ENCODE data around the gene METTL17. TPM values are rescaled to one million over a fixed set of nuclear protein-coding genes. Genes with fewer than 3 reads are reported as not detected.

The METTL17 gene
- total RNA-seq, 2 donors from 2014 or later = 65.1 to 80.2 TPM

- H3K4me1 ChIP-seq (ENCODE audit: control insufficient read depth, insufficient read depth, low read length) = peaks cover 4% of the 10 kb centered on the region
- H3K4me3 ChIP-seq (ENCODE audit: low read length) = no peak within 1 kb of the TSS
- Mint-ChIP-seq H3K27ac (no peak within 1 kb of the TSS), H3K27me3 (ENCODE audit: insufficient read depth) (peaks cover 23% of the 10 kb centered on the region), H3K4me1 (peaks cover 27% of the 10 kb centered on the region), H3K9me3 (no peaks in the 10 kb centered on the region), H3K36me3 (ENCODE audit: low read depth) (no peaks in the 10 kb centered on the region), H3K4me3 (no peak within 1 kb of the TSS)
- H3K9me3 ChIP-seq (ENCODE audit: control insufficient read depth, low read length) = no peaks in the 10 kb centered on the region
- H3K36me3 ChIP-seq (ENCODE audit: control insufficient read depth, insufficient read depth, low read length) = no peaks in the 10 kb centered on the region
- DNase-seq = no peak
- WGBS, 2 experiments (ENCODE audit: insufficient coverage in 1 of 2, insufficient read length in 1 of 2) = 91 to 93% methylated on average over 4 to 11 of the region's 11 CpGs
- TF ChIP-seq CTCF (conservative IDR thresholded peaks at IDR 0.05) = no peak
- H3K27me3 ChIP-seq (ENCODE audit: control insufficient read depth, insufficient read depth, low read length, poor library complexity, severe bottlenecking) = peaks cover 8% of the 10 kb centered on the region
- no peak within 1 kb of the TSS for H3K9ac ChIP-seq (ENCODE audit: extremely low read depth, low read length, poor library complexity, severe bottlenecking)
- no peak within 1 kb of the TSS for H3K27ac ChIP-seq (ENCODE audit: low read depth, low read length)
Observed at GRCh38 chr14:21041676-21042433, 52.1 kb downstream of the METTL17 start, which contains the start of gene RNASE7. Gene RNASE7, plus strand, starts transcription at chr14:21042362. Its CDS starts 631 bp downstream, at chr14:21042993.

GRCh38 chr14:21042918-21043317 is 53.1 kb downstream of the METTL17 start:
- no peak overlapping the region for H3K27ac Mint-ChIP-seq
- no peaks in the 10 kb centered on the region for H3K36me3 ChIP-seq (ENCODE audit: control insufficient read depth, insufficient read depth, low read length)
- peaks cover 8% of the 10 kb centered on the region for H3K27me3 ChIP-seq (ENCODE audit: control insufficient read depth, insufficient read depth, low read length, poor library complexity, severe bottlenecking)
- no peaks in the 10 kb centered on the region for H3K9me3 Mint-ChIP-seq
- no peak overlapping the region for H3K9ac ChIP-seq (ENCODE audit: extremely low read depth, low read length, poor library complexity, severe bottlenecking)
- peaks cover 25% of the 10 kb centered on the region for H3K27me3 Mint-ChIP-seq (ENCODE audit: insufficient read depth)
- no peak overlapping the region for H3K4me3 Mint-ChIP-seq
- H3K4me1 Mint-ChIP-seq = peaks cover 27% of the 10 kb centered on the region
- H3K36me3 Mint-ChIP-seq (ENCODE audit: low read depth) = no peaks in the 10 kb centered on the region
- H3K9me3 ChIP-seq (ENCODE audit: control insufficient read depth, low read length) = no peaks in the 10 kb centered on the region
- no peak overlapping the region for H3K27ac ChIP-seq (ENCODE audit: low read depth, low read length)
- no peak overlapping the region for H3K4me3 ChIP-seq (ENCODE audit: low read length)
- no peak for DNase-seq
- TF ChIP-seq CTCF (conservative IDR thresholded peaks at IDR 0.05) = no peak
- WGBS, 2 experiments (ENCODE audit: insufficient coverage in 1 of 2, insufficient read length in 1 of 2) = 85 to 96% methylated on average over 4 to 8 of the region's 8 CpGs
- peaks cover 4% of the 10 kb centered on the region for H3K4me1 ChIP-seq (ENCODE audit: control insufficient read depth, insufficient read depth, low read length)

- Histone ChIP-seq H3K9ac (ENCODE audit: extremely low read depth, low read length, poor library complexity, severe bottlenecking) (no peak overlapping the region), H3K4me1 (ENCODE audit: control insufficient read depth, insufficient read depth, low read length) (peaks cover 4% of the 10 kb centered on the region), H3K9me3 (ENCODE audit: control insufficient read depth, low read length) (no peaks in the 10 kb centered on the region), H3K27ac (ENCODE audit: low read depth, low read length) (no peak overlapping the region), H3K36me3 (ENCODE audit: control insufficient read depth, insufficient read depth, low read length) (no peaks in the 10 kb centered on the region), H3K27me3 (ENCODE audit: control insufficient read depth, insufficient read depth, low read length, poor library complexity, severe bottlenecking) (peaks cover 8% of the 10 kb centered on the region), H3K4me3 (ENCODE audit: low read length) (no peak overlapping the region)
- H3K27ac Mint-ChIP-seq = no peak overlapping the region
- H3K27me3 Mint-ChIP-seq (ENCODE audit: insufficient read depth) = peaks cover 25% of the 10 kb centered on the region
- DNase-seq = no peak
- H3K4me3 Mint-ChIP-seq = no peak overlapping the region
- peaks cover 24% of the 10 kb centered on the region for H3K4me1 Mint-ChIP-seq
- 71 to 78% methylated on average over 1 to 2 of the region's 2 CpGs for WGBS, 2 experiments (ENCODE audit: insufficient coverage in 1 of 2, insufficient read length in 1 of 2)
- no peaks in the 10 kb centered on the region for H3K9me3 Mint-ChIP-seq
- TF ChIP-seq CTCF (conservative IDR thresholded peaks at IDR 0.05) = no peak
- H3K36me3 Mint-ChIP-seq (ENCODE audit: low read depth) = no peaks in the 10 kb centered on the region
Observed at GRCh38 chr14:21043387-21043973, 53.7 kb downstream of the METTL17 start.
